Large intestine (tissue), 3 donors: ENCODE data around the gene TECPR2. TPM values are rescaled to one million over a fixed set of nuclear protein-coding genes. Genes with fewer than 3 reads are reported as not detected.

Source experiments
- DNase-seq, 2 donors: peaks; one replicate each; pipeline versions ENCODE4 v3.0.0 to v3.0.0-alpha.2; 2013
- H3K27ac ChIP-seq: one replicate; pipeline ENCODE4 v1.5.1; 2013; ENCODE audit warnings: low read length
- H3K27me3 ChIP-seq: 2 replicates; pipeline ENCODE4 v1.6.1; 2013; ENCODE audit warnings: low read length; ENCODE audit not compliant: control insufficient read depth, insufficient read depth
- H3K36me3 ChIP-seq: 2 replicates; pipeline ENCODE4 v1.6.1; 2013; ENCODE audit warnings: low read length; ENCODE audit not compliant: control insufficient read depth, insufficient read depth
- H3K4me1 ChIP-seq: one replicate; pipeline ENCODE4 v1.6.1; 2013; ENCODE audit warnings: low read length; ENCODE audit not compliant: control insufficient read depth, insufficient read depth
- H3K4me3 ChIP-seq: one replicate; pipeline ENCODE4 v1.5.1; 2013; ENCODE audit warnings: low read length
- H3K9me3 ChIP-seq: one replicate; pipeline ENCODE4 v1.6.1; 2013; ENCODE audit warnings: mild to moderate bottlenecking, low read depth, low read length, moderate library complexity; ENCODE audit not compliant: control insufficient read depth
- WGBS: methylation state at CpG from one replicate; pipeline ENCODE4 v1.1.5; 2013; ENCODE audit warnings: low lambda C conversion rate; ENCODE audit not compliant: insufficient coverage; 5-methylcytosine and 5-hydroxymethylcytosine counted together
- polyA plus RNA-seq: library from polyadenylated mRNA; unstranded; fragments of 120-200 nt; gene quantifications from one replicate; pipeline ENCODE4 v1.2.1, GENCODE V29; 2013

TECPR2 gene
- polyA plus RNA-seq, 1 donor = 10.6 TPM

DNA sequence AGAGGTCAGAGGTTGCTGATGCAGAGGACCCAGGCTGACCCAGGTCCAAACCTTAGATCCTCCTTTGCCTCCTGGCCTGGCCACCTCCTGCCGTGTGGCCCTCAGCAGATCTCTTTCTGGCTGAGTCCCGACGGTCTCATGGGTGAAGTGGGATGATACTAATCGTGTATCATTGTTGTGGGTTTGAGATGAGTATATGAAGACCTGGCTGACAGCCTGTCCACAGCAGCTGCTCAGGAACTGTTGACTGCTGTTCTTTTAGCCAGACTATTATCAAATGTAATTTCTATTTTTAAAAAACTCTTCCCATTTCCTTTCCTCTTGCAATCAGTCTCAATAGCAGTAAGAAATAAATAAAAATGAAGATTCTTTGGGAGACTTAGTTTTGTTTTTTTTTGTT lies 101.3 kb downstream of the TECPR2 start:
- Histone ChIP-seq H3K4me1 (peaks cover 26% of the 10 kb centered on the region), H3K9me3 (peaks cover 3% of the 10 kb centered on the region), H3K27me3 (no peaks in the 10 kb centered on the region), H3K27ac (peak overlapping the region; percentile 82), H3K36me3 (peaks cover 13% of the 10 kb centered on the region), H3K4me3 (no peak overlapping the region)
- WGBS = no CpG with 5 or more reads among the region's 4 CpGs
- DNase-seq = no peak

DNA sequence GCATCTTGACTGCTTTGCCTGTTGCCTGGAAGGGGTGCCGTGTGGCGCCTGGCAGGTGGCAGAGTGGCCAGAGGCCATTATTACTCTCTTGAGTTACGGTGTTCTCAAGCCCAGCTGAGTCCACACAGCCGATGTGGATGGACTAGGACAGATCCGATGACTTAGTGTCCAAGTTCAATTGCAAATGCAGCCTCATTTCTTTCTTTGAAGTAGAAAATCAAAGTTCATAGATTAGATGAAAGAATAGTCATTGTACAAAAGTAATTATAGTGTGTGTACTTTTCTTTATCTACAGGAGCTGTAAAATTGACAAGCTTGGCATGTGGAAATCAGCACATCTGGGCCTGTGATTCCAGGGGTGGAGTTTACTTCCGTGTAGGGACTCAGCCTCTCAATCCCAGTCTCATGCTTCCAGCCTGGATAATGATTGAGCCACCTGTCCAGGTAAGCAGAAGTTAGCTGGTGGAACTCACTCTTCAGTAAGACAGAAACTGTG lies 102.2 kb downstream of the TECPR2 start:
- H3K36me3 ChIP-seq = peaks cover 10% of the 10 kb centered on the region

DNA sequence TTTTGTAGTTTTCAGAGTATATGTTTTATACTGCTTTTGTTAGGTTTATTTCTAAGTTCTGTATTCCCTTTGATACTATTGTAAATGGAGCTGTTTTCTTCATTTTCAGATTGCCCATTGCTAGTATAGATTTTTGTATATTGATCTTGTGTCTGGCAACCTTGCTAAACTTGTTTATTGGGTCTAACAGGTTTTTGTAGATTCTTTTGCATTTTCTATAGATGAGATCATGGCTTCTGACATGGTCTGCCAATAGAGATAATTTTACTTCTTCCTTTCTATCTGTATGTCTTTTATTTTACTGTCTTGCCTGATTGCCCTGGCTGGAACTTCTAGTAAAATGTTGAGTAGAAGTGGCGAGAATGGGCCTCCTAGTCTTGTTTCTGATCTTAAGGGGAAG lies 106.5 kb downstream of the TECPR2 start:
- Histone ChIP-seq H3K27me3 (no peaks in the 10 kb centered on the region), H3K27ac (no peak overlapping the region), H3K36me3 (peaks cover 6% of the 10 kb centered on the region), H3K9me3 (peaks cover 2% of the 10 kb centered on the region), H3K4me1 (peaks cover 27% of the 10 kb centered on the region), H3K4me3 (no peak overlapping the region)
- no CpG with 5 or more reads among the region's 1 CpG for WGBS
- no peak for DNase-seq

More for the DNA sequence above, 102.2 kb downstream of the TECPR2 start:
- WGBS = no CpG with 5 or more reads among the region's 6 CpGs
- peaks cover 26% of the 10 kb centered on the region for H3K4me1 ChIP-seq
- no peak overlapping the region for H3K4me3 ChIP-seq
- peaks cover 5% of the 10 kb centered on the region for H3K9me3 ChIP-seq
- peak; percentile 93 to 98 for DNase-seq
- peak overlapping the region; percentile 86 for H3K27ac ChIP-seq
- no peaks in the 10 kb centered on the region for H3K27me3 ChIP-seq

DNA sequence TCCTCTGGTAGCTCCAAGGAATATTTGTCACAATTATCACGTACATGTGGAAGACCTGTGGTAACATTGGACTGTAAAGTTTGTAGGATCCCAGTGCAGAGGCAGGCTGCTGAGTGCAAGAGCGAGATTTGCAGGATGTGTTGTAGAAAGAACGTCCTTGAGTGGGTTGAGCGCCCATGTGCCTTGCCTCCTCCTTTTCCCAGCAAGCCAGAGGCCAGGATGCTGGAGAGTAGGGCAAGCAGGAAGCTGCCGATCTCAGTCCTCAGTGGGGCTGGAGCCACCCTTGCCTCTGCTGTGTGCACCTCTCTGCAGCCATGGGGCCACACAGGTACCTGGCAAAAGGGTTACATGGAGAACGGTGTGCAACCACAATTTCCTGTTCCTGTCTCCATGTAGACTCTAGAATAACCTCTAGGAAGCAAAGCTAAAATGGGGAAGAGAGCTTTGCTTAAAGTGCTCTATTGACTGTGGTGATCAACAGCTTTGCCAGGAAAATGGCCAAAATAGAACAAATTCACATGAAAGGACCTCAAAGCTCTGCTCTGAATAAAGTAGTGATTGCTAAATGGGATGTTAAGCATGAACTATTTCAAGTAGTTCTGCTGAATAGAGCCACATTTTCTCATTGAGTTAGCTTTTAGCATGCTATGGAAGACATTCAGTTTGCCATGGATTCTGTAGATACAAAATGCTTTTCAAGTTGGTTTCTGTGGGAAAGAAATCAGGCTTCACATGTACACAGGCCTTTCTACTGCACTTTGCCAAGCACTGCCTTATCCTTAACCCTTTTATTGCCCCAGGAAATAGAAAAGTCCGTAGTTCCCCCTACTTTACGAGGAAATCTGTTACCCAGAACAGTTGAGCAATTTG lies 109.4 kb downstream of the TECPR2 start:
- H3K27ac ChIP-seq = no peak overlapping the region
- no CpG with 5 or more reads among the region's 8 CpGs for WGBS
- no peak overlapping the region for H3K4me3 ChIP-seq
- H3K27me3 ChIP-seq = no peaks in the 10 kb centered on the region
- peaks cover 2% of the 10 kb centered on the region for H3K9me3 ChIP-seq
- peaks cover 5% of the 10 kb centered on the region for H3K36me3 ChIP-seq
- DNase-seq = peak in 1 of 2 donors; percentile 46
- H3K4me1 ChIP-seq = peaks cover 8% of the 10 kb centered on the region

DNA sequence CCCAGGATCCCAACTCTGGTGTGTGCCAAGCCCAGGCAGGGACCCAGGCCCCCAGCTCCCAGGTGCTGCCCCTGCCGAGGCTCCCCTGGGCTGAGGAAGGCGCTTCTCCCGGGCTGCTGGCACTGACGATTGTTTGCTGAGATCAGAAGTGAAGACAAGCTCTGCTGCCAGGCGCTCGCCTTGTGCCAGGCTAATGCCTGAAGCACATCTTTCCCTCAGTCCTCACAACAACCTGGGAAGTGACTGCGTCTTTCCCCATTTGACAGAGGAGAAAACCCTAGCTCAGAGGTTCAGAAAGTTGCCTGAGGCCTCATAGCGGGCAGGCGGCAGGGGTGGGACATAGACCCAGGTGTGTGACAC lies 110.0 kb downstream of the TECPR2 start:
- no CpG with 5 or more reads among the region's 9 CpGs for WGBS
- Histone ChIP-seq H3K27ac (no peak overlapping the region), H3K27me3 (no peaks in the 10 kb centered on the region)

DNA sequence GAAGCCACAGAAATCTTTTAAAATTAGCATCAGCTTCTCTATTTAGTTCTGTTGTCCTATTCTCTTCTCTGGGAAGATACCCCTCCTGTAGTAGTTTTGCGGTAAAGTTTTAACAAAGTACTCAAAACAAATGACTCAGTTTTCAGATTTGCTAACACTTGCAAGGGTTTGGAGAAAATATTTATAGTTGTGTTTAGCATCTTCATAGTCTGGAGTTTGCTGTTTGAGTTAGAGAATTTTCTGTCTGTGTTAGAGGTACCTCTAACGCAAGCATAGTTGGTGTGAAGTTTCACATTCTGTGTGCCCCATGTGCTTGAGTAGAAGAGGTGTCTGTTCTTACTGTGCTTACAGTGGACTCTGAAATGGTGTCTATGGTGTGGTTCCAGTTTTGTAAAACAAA lies 110.8 kb downstream of the TECPR2 start:
- no peak for DNase-seq
- H3K9me3 ChIP-seq = peaks cover 2% of the 10 kb centered on the region
- H3K27me3 ChIP-seq = no peaks in the 10 kb centered on the region
- H3K36me3 ChIP-seq = peaks cover 5% of the 10 kb centered on the region
- 63% methylated on average over 1 of the region's 2 CpGs for WGBS
- H3K4me3 ChIP-seq = no peak overlapping the region
- H3K4me1 ChIP-seq = peaks cover 8% of the 10 kb centered on the region
- H3K27ac ChIP-seq = no peak overlapping the region

More for the DNA sequence above, 110.0 kb downstream of the TECPR2 start:
- no peak overlapping the region for H3K4me3 ChIP-seq
- no peak for DNase-seq
- peaks cover 5% of the 10 kb centered on the region for H3K36me3 ChIP-seq
- H3K9me3 ChIP-seq = peaks cover 2% of the 10 kb centered on the region
- H3K4me1 ChIP-seq = peaks cover 8% of the 10 kb centered on the region

DNA sequence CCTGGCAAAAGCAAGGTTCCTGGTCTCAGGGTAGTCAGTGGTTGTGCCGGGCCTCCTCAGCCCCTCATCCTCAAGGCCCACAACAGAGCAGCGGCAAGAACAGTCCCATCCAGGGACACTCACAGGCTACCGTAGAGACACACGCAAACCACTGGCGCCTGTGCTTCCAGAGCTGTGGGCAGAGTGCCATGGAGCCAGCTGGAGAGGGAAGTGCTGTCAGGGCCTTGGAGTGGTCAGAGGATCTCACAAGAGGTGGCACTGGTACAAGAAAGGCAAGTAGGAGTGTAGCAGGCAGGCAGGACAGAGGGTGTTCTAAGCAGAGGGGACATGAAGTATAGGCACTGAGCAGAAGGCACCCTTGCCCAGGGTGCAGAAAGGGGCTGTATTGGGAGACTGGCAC lies 112.2 kb downstream of the TECPR2 start:
- H3K36me3 ChIP-seq = peaks cover 5% of the 10 kb centered on the region
- no peak overlapping the region for H3K4me3 ChIP-seq
- WGBS = no CpG with 5 or more reads among the region's 5 CpGs
- peaks cover 14% of the 10 kb centered on the region for H3K4me1 ChIP-seq
- H3K27me3 ChIP-seq = no peaks in the 10 kb centered on the region
- no peaks in the 10 kb centered on the region for H3K9me3 ChIP-seq
- no peak overlapping the region for H3K27ac ChIP-seq
- DNase-seq = no peak

DNA sequence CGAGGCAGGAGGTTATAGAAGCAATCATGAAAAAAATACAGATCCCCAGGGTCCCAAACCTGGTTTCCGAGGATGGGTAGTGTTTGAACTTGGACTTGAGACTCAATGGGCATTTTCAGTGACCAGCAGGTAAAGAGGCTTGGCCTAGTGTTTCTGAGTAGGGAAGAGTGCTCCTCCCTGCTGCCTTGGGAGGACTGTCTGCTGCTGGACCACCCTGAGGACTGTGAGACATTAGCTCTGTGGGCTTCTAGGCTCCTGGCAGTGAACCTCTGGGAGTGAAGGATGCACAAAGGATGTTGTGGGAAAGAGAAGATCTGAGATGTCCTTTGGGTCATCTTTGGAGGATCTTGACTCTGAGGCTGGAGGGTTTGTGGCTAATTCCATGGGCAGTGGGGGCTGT lies 116.4 kb downstream of the TECPR2 start:
- no peak for DNase-seq
- Histone ChIP-seq H3K4me3 (no peak overlapping the region), H3K9me3 (peaks cover 3% of the 10 kb centered on the region), H3K27ac (no peak overlapping the region), H3K27me3 (no peaks in the 10 kb centered on the region), H3K36me3 (peaks cover 3% of the 10 kb centered on the region), H3K4me1 (peaks cover 11% of the 10 kb centered on the region)
- no CpG with 5 or more reads among the region's 2 CpGs for WGBS

DNA sequence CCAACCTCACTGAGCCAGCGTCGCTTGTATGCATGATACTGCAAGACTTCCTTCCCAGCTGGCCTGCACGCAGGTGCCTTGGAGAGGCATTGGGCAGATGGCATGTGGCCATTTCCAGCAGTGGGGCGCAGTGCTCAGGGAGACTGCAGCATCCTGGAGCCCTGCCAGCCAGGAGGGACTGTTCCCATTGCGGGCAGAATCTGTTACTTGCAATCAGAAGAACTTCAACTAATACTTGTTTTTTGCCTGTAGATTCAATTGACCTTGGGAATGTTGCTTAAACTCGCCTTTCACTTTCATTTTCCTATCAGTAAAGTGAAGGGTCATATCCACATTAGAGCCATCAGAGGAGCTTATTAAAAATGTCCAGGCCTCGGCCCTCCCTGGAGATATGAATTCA lies 117.0 kb downstream of the TECPR2 start:
- Histone ChIP-seq H3K27me3 (no peaks in the 10 kb centered on the region), H3K27ac (peak overlapping the region; percentile 35), H3K9me3 (peaks cover 3% of the 10 kb centered on the region), H3K4me3 (no peak overlapping the region), H3K36me3 (peaks cover 3% of the 10 kb centered on the region), H3K4me1 (peaks cover 11% of the 10 kb centered on the region)
- WGBS = 13% methylated on average over 1 of the region's 7 CpGs
- DNase-seq = peak in 1 of 2 donors; percentile 69

DNA sequence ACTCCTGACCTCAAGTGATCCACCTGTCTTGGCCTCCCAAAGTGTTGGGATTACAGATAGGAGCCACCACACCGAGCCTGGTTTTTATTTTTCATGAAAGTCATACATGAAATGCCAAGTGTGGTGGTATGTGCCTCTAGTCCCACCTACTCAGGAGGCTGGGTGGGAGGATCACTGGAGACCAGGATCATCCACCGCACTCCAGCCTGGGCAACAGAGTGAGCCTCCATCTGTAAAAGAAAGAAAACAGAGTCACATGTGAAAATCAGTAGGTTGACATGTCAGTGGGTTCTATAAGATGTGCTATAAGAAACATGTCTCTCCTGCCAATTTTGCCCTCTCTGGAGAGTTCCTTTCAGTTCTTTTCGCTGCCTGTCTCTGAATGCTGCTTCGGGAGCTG lies 118.6 kb downstream of the TECPR2 start:
- no peaks in the 10 kb centered on the region for H3K27me3 ChIP-seq
- peaks cover 11% of the 10 kb centered on the region for H3K4me1 ChIP-seq
- peaks cover 5% of the 10 kb centered on the region for H3K36me3 ChIP-seq
- H3K4me3 ChIP-seq = no peak overlapping the region
- peaks cover 3% of the 10 kb centered on the region for H3K9me3 ChIP-seq
- no peak for DNase-seq
- H3K27ac ChIP-seq = no peak overlapping the region
- WGBS = no CpG with 5 or more reads among the region's 4 CpGs
